ENCODE measurements around the gene AKR1B1.

AKR1B1 gene

GRCh38 chr7:134406431-134406830 is 52.5 kb downstream of the AKR1B1 start:
- no peaks in the 10 kb centered on the region for H3K4me1 Mint-ChIP-seq (ENCODE audit: low read depth)
- H3K4me3 Mint-ChIP-seq = no peak overlapping the region

GRCh38 chr7:134405299-134405698 is 53.6 kb downstream of the AKR1B1 start:
- Mint-ChIP-seq H3K9me3 (no peaks in the 10 kb centered on the region), H3K4me3 (no peak overlapping the region), H3K27me3 (peaks cover 12% of the 10 kb centered on the region), H3K4me1 (ENCODE audit: low read depth) (no peaks in the 10 kb centered on the region), H3K27ac (no peak overlapping the region), H3K36me3 (ENCODE audit: low read depth) (no peaks in the 10 kb centered on the region)
- intact Hi-C loops (cut with micrococcal nuclease) = no loop called here

More at GRCh38 chr7:134406431-134406830, 52.5 kb downstream of the AKR1B1 start:
- intact Hi-C loops (cut with micrococcal nuclease) = no loop called here
- Mint-ChIP-seq H3K36me3 (ENCODE audit: low read depth) (no peaks in the 10 kb centered on the region), H3K9me3 (no peaks in the 10 kb centered on the region), H3K27me3 (peaks cover 12% of the 10 kb centered on the region), H3K27ac (no peak overlapping the region)

GRCh38 chr7:134403062-134403461 is 55.8 kb downstream of the AKR1B1 start:
- H3K9me3 Mint-ChIP-seq = no peaks in the 10 kb centered on the region
- H3K4me3 Mint-ChIP-seq = no peak overlapping the region
- H3K36me3 Mint-ChIP-seq (ENCODE audit: low read depth) = no peaks in the 10 kb centered on the region
- no peak overlapping the region for H3K27ac Mint-ChIP-seq
- intact Hi-C loops (cut with micrococcal nuclease) = no loop called here
- H3K27me3 Mint-ChIP-seq = peaks cover 12% of the 10 kb centered on the region
- H3K4me1 Mint-ChIP-seq (ENCODE audit: low read depth) = no peaks in the 10 kb centered on the region

- Mint-ChIP-seq H3K36me3 (ENCODE audit: low read depth) (no peaks in the 10 kb centered on the region), H3K4me3 (no peak overlapping the region), H3K27me3 (peaks cover 8% of the 10 kb centered on the region), H3K27ac (no peak overlapping the region), H3K4me1 (ENCODE audit: low read depth) (peaks cover 9% of the 10 kb centered on the region), H3K9me3 (no peaks in the 10 kb centered on the region)
- intact Hi-C loops (cut with micrococcal nuclease) = no loop called here
Measured at GRCh38 chr7:134400859-134401258, 58.0 kb downstream of the AKR1B1 start.

GRCh38 chr7:134396031-134396430 is 62.9 kb downstream of the AKR1B1 start:
- no peaks in the 10 kb centered on the region for H3K27me3 Mint-ChIP-seq
- intact Hi-C loops (cut with micrococcal nuclease) = no loop called here

GRCh38 chr7:134395604-134396003 is 63.3 kb downstream of the AKR1B1 start:
- no peak overlapping the region for H3K4me3 Mint-ChIP-seq
- H3K4me1 Mint-ChIP-seq (ENCODE audit: low read depth) = peaks cover 15% of the 10 kb centered on the region
- no peak overlapping the region for H3K27ac Mint-ChIP-seq
- intact Hi-C loops (cut with micrococcal nuclease) = no loop called here
- no peaks in the 10 kb centered on the region for H3K9me3 Mint-ChIP-seq
- no peaks in the 10 kb centered on the region for H3K36me3 Mint-ChIP-seq (ENCODE audit: low read depth)
- no peaks in the 10 kb centered on the region for H3K27me3 Mint-ChIP-seq

More at GRCh38 chr7:134396031-134396430, 62.9 kb downstream of the AKR1B1 start:
- H3K36me3 Mint-ChIP-seq (ENCODE audit: low read depth) = no peaks in the 10 kb centered on the region
- no peak overlapping the region for H3K4me3 Mint-ChIP-seq
- H3K4me1 Mint-ChIP-seq (ENCODE audit: low read depth) = peaks cover 15% of the 10 kb centered on the region
- H3K27ac Mint-ChIP-seq = no peak overlapping the region
- no peaks in the 10 kb centered on the region for H3K9me3 Mint-ChIP-seq

- Mint-ChIP-seq H3K9me3 (no peaks in the 10 kb centered on the region), H3K4me1 (ENCODE audit: low read depth) (peaks cover 15% of the 10 kb centered on the region), H3K27ac (no peak overlapping the region), H3K36me3 (ENCODE audit: low read depth) (no peaks in the 10 kb centered on the region), H3K4me3 (no peak overlapping the region), H3K27me3 (no peaks in the 10 kb centered on the region)
- intact Hi-C loops (cut with micrococcal nuclease) = no loop called here
Measured at GRCh38 chr7:134394056-134394455, 64.8 kb downstream of the AKR1B1 start.

Data from dendritic cell treated with granulocyte-macrophage colony-stimulating factor and Interleukin-4, amounts not matched to agents 40 ng/mL and 50 ng/mL, for 4 days (primary cell).